ENCODE data around the gene SNX25. TPM values are rescaled to one million over a fixed set of nuclear protein-coding genes. Genes with fewer than 3 reads are reported as not detected.
"Not testable (repeated sequence)": the region's sequence is repeated elsewhere in the genome, so short reads cannot be mapped to it uniquely, and the experiment has no call there.

SNX25 gene
- total RNA-seq, 1 experiment from 2014 or later = 3.5 TPM

- ChIA-PET POLR2A (ENCODE audit: low non-redundant PET) (no interaction called here), CTCF (no interaction called here)
- intact Hi-C loops (cut with micrococcal nuclease; ENCODE audit: unreplicated experiment) = no loop called here
- Histone ChIP-seq H3K27me3 (replicated peaks; ENCODE audit: insufficient read depth, low read depth, low read length, poor library complexity) (no peaks in the 10 kb centered on the region), H3K36me3 (ENCODE audit: insufficient read depth, low read length, poor library complexity, severe bottlenecking) (no peaks in the 10 kb centered on the region), H3K4me3 (ENCODE audit: low read depth, low read length, poor library complexity, severe bottlenecking) (no peak overlapping the region), H3K4me1 (ENCODE audit: insufficient read depth, low read length, poor library complexity, severe bottlenecking) (peaks cover 6% of the 10 kb centered on the region), H3K9me3 (ENCODE audit: low read depth, low read length, poor library complexity, severe bottlenecking) (no peaks in the 10 kb centered on the region), H3K27ac (ENCODE audit: low read depth, low read length, poor library complexity, severe bottlenecking) (no peak overlapping the region)
- TF ChIP-seq EZH2 (IDR thresholded peaks at IDR 0.05; ENCODE audit: borderline replicate concordance, low read depth, low read length, poor library complexity, severe bottlenecking) (no peak), CTCF (conservative IDR thresholded peaks at IDR 0.05; ENCODE audit: low read depth, low read length) (no peak)
- BruUV-seq (replicated peaks) = no TSS peak
- DNase-seq (ENCODE audit: low spot score) = no peak
Measured at GRCh38 chr4:185322803-185323202, 113.4 kb downstream of the SNX25 start.

- ChIA-PET POLR2A (ENCODE audit: low non-redundant PET) (no interaction called here), CTCF (no interaction called here)
- Histone ChIP-seq H3K27me3 (replicated peaks; ENCODE audit: insufficient read depth, low read depth, low read length, poor library complexity) (no peaks in the 10 kb centered on the region), H3K27ac (ENCODE audit: low read depth, low read length, poor library complexity, severe bottlenecking) (no peak overlapping the region), H3K4me3 (ENCODE audit: low read depth, low read length, poor library complexity, severe bottlenecking) (no peak overlapping the region), H3K36me3 (ENCODE audit: insufficient read depth, low read length, poor library complexity, severe bottlenecking) (no peaks in the 10 kb centered on the region), H3K4me1 (ENCODE audit: insufficient read depth, low read length, poor library complexity, severe bottlenecking) (peaks cover 2% of the 10 kb centered on the region), H3K9me3 (ENCODE audit: low read depth, low read length, poor library complexity, severe bottlenecking) (no peaks in the 10 kb centered on the region)
- intact Hi-C loops (cut with micrococcal nuclease; ENCODE audit: unreplicated experiment) = no loop called here
- no peak for TF ChIP-seq CTCF (conservative IDR thresholded peaks at IDR 0.05; ENCODE audit: low read depth, low read length)
- BruUV-seq (replicated peaks) = no TSS peak
- no peak for DNase-seq (ENCODE audit: low spot score)
Measured at GRCh38 chr4:185323606-185324005, 114.2 kb downstream of the SNX25 start.

- POLR2A ChIA-PET (ENCODE audit: low non-redundant PET); DNase-seq (ENCODE audit: low spot score); H3K27ac ChIP-seq (ENCODE audit: low read depth, low read length, poor library complexity, severe bottlenecking); H3K9me3 ChIP-seq (ENCODE audit: low read depth, low read length, poor library complexity, severe bottlenecking); CTCF ChIA-PET; H3K36me3 ChIP-seq (ENCODE audit: insufficient read depth, low read length, poor library complexity, severe bottlenecking); intact Hi-C loops (cut with micrococcal nuclease; ENCODE audit: unreplicated experiment); H3K4me1 ChIP-seq (ENCODE audit: insufficient read depth, low read length, poor library complexity, severe bottlenecking); BruUV-seq (replicated peaks); H3K27me3 ChIP-seq (replicated peaks; ENCODE audit: insufficient read depth, low read depth, low read length, poor library complexity); H3K4me3 ChIP-seq (ENCODE audit: low read depth, low read length, poor library complexity, severe bottlenecking): not testable (repeated sequence)
Measured at GRCh38 chr4:185324361-185324760, 115.0 kb downstream of the SNX25 start.

- POLR2A ChIA-PET (ENCODE audit: low non-redundant PET) = not testable (repeated sequence)
Measured at GRCh38 chr4:185325721-185326120, 116.3 kb downstream of the SNX25 start.

More at GRCh38 chr4:185325721-185326120, 116.3 kb downstream of the SNX25 start:
- H3K36me3 ChIP-seq (ENCODE audit: insufficient read depth, low read length, poor library complexity, severe bottlenecking); H3K9me3 ChIP-seq (ENCODE audit: low read depth, low read length, poor library complexity, severe bottlenecking); H3K27me3 ChIP-seq (replicated peaks; ENCODE audit: insufficient read depth, low read depth, low read length, poor library complexity); CTCF ChIA-PET; DNase-seq (ENCODE audit: low spot score); H3K4me3 ChIP-seq (ENCODE audit: low read depth, low read length, poor library complexity, severe bottlenecking); H3K27ac ChIP-seq (ENCODE audit: low read depth, low read length, poor library complexity, severe bottlenecking); BruUV-seq (replicated peaks); H3K4me1 ChIP-seq (ENCODE audit: insufficient read depth, low read length, poor library complexity, severe bottlenecking); intact Hi-C loops (cut with micrococcal nuclease; ENCODE audit: unreplicated experiment): not testable (repeated sequence)

Data from A673 (cell line).